OCI-LY1 (cell line): Measurements from ENCODE around the gene REEP6.

ENCODE experiments used
- H2AFZ ChIP-seq: fragments of 200-600 bp; sonication (generic), shearing (Covaris generic); 2 replicates; pipeline ENCODE4 v1.6.0; 2014; ENCODE audit warnings: antibody characterized with exemption, mild to moderate bottlenecking, low read length
- H3F3A ChIP-seq: fragments of 200-600 bp; sonication (generic), shearing (Covaris generic); 2 replicates; pipeline ENCODE4 v1.6.0; 2014; ENCODE audit warnings: mild to moderate bottlenecking, antibody characterized with exemption, low read length, moderate library complexity; ENCODE audit not compliant: insufficient read depth
- H3K27ac ChIP-seq: fragments of 200-600 bp; sonication (generic); 2 replicates; pipeline ENCODE4 v1.5.1; 2014; ENCODE audit warnings: low read length, mixed run types, mild to moderate bottlenecking, low read depth; ENCODE audit not compliant: poor library complexity, severe bottlenecking
- H3K27me3 ChIP-seq: fragments of 200-600 bp; sonication (generic); 2 replicates; pipeline ENCODE4 v1.6.0; 2014; ENCODE audit warnings: antibody characterized with exemption, mild to moderate bottlenecking, low read length, moderate library complexity; ENCODE audit not compliant: insufficient read depth
- H3K36me3 ChIP-seq: fragments of 200-600 bp; sonication (generic); 2 replicates; pipeline ENCODE4 v1.6.1; 2014; ENCODE audit warnings: mild to moderate bottlenecking, antibody characterized with exemption, low read length, moderate library complexity, mixed read lengths; ENCODE audit not compliant: insufficient read depth
- H3K4me1 ChIP-seq: fragments of 200-600 bp; sonication (generic); 2 replicates; pipeline ENCODE4 v1.5.1; 2014; ENCODE audit warnings: mild to moderate bottlenecking, low read length, moderate library complexity; ENCODE audit not compliant: insufficient read depth, severe bottlenecking
- H3K4me2 ChIP-seq: fragments of 200-600 bp; sonication (generic), shearing (Covaris generic); 2 replicates; pipeline ENCODE4 v1.6.1; 2014; ENCODE audit warnings: low read length
- H3K4me3 ChIP-seq: fragments of 200-600 bp; sonication (generic); 2 replicates; pipeline ENCODE4 v1.5.1; 2014; ENCODE audit warnings: low read length, low read depth, mild to moderate bottlenecking, mixed read lengths; ENCODE audit not compliant: poor library complexity, severe bottlenecking
- H3K79me2 ChIP-seq: fragments of 200-600 bp; shearing (Covaris generic); 2 replicates; pipeline ENCODE4 v1.6.1; 2016; ENCODE audit warnings: mixed run types, low read length, mixed read lengths; ENCODE audit not compliant: insufficient read depth
- H3K9ac ChIP-seq: fragments of 200-600 bp; sonication (generic), shearing (Covaris generic); 2 replicates; pipeline ENCODE4 v1.6.1; 2014; ENCODE audit warnings: mild to moderate bottlenecking, low read length, mixed read lengths
- H3K9me2 ChIP-seq: fragments of 200-600 bp; sonication (generic), shearing (Covaris generic); 2 replicates; pipeline ENCODE4 v1.6.1; 2014; ENCODE audit warnings: low read depth, mild to moderate bottlenecking, low read length, mixed read lengths
- H3K9me3 ChIP-seq: fragments of 200-600 bp; shearing (Covaris generic); 2 replicates; pipeline ENCODE4 v1.6.1; 2014; ENCODE audit warnings: low read length, mixed read lengths
- H4K20me1 ChIP-seq: fragments of 200-600 bp; sonication (generic), shearing (Covaris generic); 2 replicates; pipeline ENCODE4 v1.6.0; 2016; ENCODE audit warnings: mild to moderate bottlenecking, low read length; ENCODE audit not compliant: insufficient read depth
- EZH2 ChIP-seq: fragments of 200-600 bp; sonication (generic), shearing (Covaris generic); IDR thresholded peaks from 2 replicates; pipeline ENCODE4 v1.8.0; 2017; ENCODE audit warnings: borderline replicate concordance, mixed run types, mild to moderate bottlenecking, antibody characterized with exemption, low read length, moderate library complexity, mixed read lengths
- TF ChIP-seq, protein P1 (sequence below): fragments of 200-600 bp; sonication (generic), shearing (Covaris generic); IDR thresholded peaks from 2 replicates; pipeline ENCODE4 v1.5.1; 2017; ENCODE audit warnings: mild to moderate bottlenecking, antibody characterized with exemption, low read length, moderate library complexity, mixed read lengths

The REEP6 gene

GRCh38 chr19:1456121-1456900 lies 34.7 kb upstream of the REEP6 start:
- Histone ChIP-seq H3K27me3 (no peaks in the 10 kb centered on the region; the same call in 1 of the 2 replicates), H3K9me2 (no peaks in the 10 kb centered on the region), H2AFZ (no peak overlapping the region), H3F3A (no peaks in the 10 kb centered on the region), H4K20me1 (no peaks in the 10 kb centered on the region), H3K4me3 (no peak overlapping the region), H3K4me1 (peaks cover 3% of the 10 kb centered on the region), H3K79me2 (no peaks in the 10 kb centered on the region), H3K9me3 (no peaks in the 10 kb centered on the region), H3K27ac (no peak overlapping the region), H3K4me2 (no peak overlapping the region), H3K36me3 (no peaks in the 10 kb centered on the region), H3K9ac (no peak overlapping the region)
- no peak for TF ChIP-seq EZH2
- TF ChIP-seq, protein P1, sequence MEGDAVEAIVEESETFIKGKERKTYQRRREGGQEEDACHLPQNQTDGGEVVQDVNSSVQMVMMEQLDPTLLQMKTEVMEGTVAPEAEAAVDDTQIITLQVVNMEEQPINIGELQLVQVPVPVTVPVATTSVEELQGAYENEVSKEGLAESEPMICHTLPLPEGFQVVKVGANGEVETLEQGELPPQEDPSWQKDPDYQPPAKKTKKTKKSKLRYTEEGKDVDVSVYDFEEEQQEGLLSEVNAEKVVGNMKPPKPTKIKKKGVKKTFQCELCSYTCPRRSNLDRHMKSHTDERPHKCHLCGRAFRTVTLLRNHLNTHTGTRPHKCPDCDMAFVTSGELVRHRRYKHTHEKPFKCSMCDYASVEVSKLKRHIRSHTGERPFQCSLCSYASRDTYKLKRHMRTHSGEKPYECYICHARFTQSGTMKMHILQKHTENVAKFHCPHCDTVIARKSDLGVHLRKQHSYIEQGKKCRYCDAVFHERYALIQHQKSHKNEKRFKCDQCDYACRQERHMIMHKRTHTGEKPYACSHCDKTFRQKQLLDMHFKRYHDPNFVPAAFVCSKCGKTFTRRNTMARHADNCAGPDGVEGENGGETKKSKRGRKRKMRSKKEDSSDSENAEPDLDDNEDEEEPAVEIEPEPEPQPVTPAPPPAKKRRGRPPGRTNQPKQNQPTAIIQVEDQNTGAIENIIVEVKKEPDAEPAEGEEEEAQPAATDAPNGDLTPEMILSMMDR = no peak

DNA sequence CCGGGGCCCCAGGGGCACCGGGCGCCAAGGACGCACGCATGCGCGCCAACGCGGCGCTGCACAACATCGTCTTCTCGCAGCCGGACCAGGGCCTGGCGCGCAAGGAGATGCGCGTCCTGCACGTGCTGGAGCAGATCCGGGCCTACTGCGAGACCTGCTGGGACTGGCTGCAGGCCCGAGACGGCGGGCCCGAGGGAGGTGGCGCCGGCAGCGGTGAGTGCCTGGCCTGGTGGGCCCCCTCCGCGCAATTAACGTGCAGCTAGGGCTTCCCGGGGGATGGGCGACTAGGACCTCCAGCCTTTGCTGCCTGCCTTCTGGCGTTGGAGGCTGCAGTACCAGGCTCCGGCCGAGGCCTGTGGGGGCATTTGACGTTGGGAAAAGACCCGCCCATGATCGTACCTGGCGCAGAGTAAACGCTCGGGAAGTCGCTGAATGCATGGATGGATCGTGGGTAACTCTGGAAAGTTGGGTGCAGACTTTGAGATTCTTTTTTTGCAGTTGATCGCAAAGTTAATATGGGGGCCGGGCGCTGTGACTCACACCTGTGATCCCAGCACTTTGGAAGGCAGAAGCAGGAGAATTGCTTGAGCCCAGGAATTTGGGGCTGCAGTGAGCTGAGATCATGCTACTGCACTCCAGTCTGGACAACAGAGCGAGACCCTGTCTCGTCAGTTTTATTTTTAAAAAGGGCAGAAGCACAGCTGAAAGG lies 33.8 kb upstream of the REEP6 start:
- Histone ChIP-seq H3K36me3 (no peaks in the 10 kb centered on the region), H3K4me3 (no peak overlapping the region), H3K9me2 (no peaks in the 10 kb centered on the region), H4K20me1 (no peaks in the 10 kb centered on the region), H3K4me1 (peaks cover 3% of the 10 kb centered on the region), H3F3A (no peaks in the 10 kb centered on the region), H3K79me2 (no peaks in the 10 kb centered on the region), H3K27me3 (no peaks in the 10 kb centered on the region; the same call in 1 of the 2 replicates), H3K9ac (no peak overlapping the region), H2AFZ (no peak overlapping the region), H3K9me3 (no peaks in the 10 kb centered on the region), H3K27ac (no peak overlapping the region), H3K4me2 (no peak overlapping the region)
- TF ChIP-seq, protein P1 = no peak
- TF ChIP-seq EZH2 = no peak

DNA sequence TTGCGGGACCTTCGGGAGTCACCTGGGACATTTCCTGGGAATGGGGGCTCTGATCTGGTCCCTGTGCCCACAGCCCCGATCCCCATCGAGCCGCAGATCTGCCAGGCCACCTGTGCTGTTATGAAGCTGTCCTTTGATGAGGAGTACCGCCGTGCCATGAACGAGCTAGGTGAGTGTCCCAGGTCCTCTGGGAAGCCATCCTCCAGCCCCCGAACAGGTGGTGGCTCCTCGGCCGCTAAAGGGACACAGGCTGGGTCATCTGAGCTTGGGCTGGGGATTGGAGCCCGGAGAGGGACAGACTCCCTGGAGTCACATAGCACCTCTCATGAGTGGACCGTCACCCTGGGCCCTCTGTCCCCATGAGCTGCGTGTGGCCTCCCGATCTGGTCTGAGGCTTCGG lies 33.1 kb upstream of the REEP6 start:
- Histone ChIP-seq H3K9me3 (no peaks in the 10 kb centered on the region), H3K9ac (no peak overlapping the region), H3K4me3 (no peak overlapping the region), H3K79me2 (no peaks in the 10 kb centered on the region), H3K36me3 (no peaks in the 10 kb centered on the region), H3K9me2 (no peaks in the 10 kb centered on the region), H3K27me3 (no peaks in the 10 kb centered on the region; the same call in 1 of the 2 replicates), H2AFZ (no peak overlapping the region), H3F3A (no peaks in the 10 kb centered on the region), H4K20me1 (no peaks in the 10 kb centered on the region), H3K4me1 (peaks cover 3% of the 10 kb centered on the region), H3K27ac (no peak overlapping the region), H3K4me2 (no peak overlapping the region)
- TF ChIP-seq, protein P1 = no peak
- no peak for TF ChIP-seq EZH2
